Left ventricle myocardium inferior (tissue), 1 donor: Measurements from ENCODE around the gene FANCC. TPM values are rescaled to one million over a fixed set of nuclear protein-coding genes. Genes with fewer than 3 reads are reported as not detected.

Experiments used
- DNase-seq: peaks from one replicate; pipeline ENCODE4 v3.0.0-alpha.2; 2020
- H3K27ac ChIP-seq: fragments of 200-600 bp; replicated peaks from 2 replicates; pipeline ENCODE4 v1.8.0; 2021
- H3K27me3 ChIP-seq: fragments of 200-600 bp; 2 replicates; pipeline ENCODE4 v1.8.0; 2021; ENCODE audit warnings: low read depth
- H3K36me3 ChIP-seq: fragments of 200-600 bp; 2 replicates; pipeline ENCODE4 v1.8.0; 2021
- H3K4me1 ChIP-seq: fragments of 200-600 bp; 2 replicates; pipeline ENCODE4 v1.8.0; 2021
- H3K4me3 ChIP-seq: fragments of 200-600 bp; 2 replicates; pipeline ENCODE4 v1.8.0; 2021; ENCODE audit warnings: mild to moderate bottlenecking, moderate library complexity
- H3K9me3 ChIP-seq: fragments of 200-600 bp; replicated peaks from 2 replicates; pipeline ENCODE4 v1.8.0; 2021
- intact Hi-C: fragments of 100-400 bp; cut with micrococcal nuclease; formaldehyde crosslinking; loops from one replicate; pipeline ENCODE4 v1.11.0; 2022
- total RNA-seq: library from RNA; stranded (reverse); fragmentation: NEBNext Ultra II Directional; extraction: Animal tissue kit (Norgen Biotek cat#: 25700); gene quantifications from one replicate; pipeline ENCODE4 v1.2.1, GENCODE V29; 2021
- TF ChIP-seq, protein P1 (sequence below): fragments of 200-600 bp; IDR thresholded peaks from 2 replicates; pipeline ENCODE4 v1.8.0; 2021; ENCODE audit warnings: antibody characterized with exemption, mild to moderate bottlenecking, borderline replicate concordance
- donor health status: DM: no; HTN: yes; CAD: no; lungs with severe emphysema.

The FANCC gene
- total RNA-seq, 1 donor from 2014 or later = 4.1 TPM

- no peak overlapping the region for H3K27ac ChIP-seq
- H3K4me3 ChIP-seq = no peak overlapping the region
- TF ChIP-seq, protein P1, sequence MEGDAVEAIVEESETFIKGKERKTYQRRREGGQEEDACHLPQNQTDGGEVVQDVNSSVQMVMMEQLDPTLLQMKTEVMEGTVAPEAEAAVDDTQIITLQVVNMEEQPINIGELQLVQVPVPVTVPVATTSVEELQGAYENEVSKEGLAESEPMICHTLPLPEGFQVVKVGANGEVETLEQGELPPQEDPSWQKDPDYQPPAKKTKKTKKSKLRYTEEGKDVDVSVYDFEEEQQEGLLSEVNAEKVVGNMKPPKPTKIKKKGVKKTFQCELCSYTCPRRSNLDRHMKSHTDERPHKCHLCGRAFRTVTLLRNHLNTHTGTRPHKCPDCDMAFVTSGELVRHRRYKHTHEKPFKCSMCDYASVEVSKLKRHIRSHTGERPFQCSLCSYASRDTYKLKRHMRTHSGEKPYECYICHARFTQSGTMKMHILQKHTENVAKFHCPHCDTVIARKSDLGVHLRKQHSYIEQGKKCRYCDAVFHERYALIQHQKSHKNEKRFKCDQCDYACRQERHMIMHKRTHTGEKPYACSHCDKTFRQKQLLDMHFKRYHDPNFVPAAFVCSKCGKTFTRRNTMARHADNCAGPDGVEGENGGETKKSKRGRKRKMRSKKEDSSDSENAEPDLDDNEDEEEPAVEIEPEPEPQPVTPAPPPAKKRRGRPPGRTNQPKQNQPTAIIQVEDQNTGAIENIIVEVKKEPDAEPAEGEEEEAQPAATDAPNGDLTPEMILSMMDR = no peak
- no peak for DNase-seq
- H3K27me3 ChIP-seq = no peaks in the 10 kb centered on the region
- intact Hi-C loops = loop anchor here (5.0 kb wide), 1 partner anchor 1201 kb away; no protein-coding TSS in a partner anchor
- no peaks in the 10 kb centered on the region for H3K4me1 ChIP-seq
- no peaks in the 10 kb centered on the region for H3K36me3 ChIP-seq
- H3K9me3 ChIP-seq = no peaks in the 10 kb centered on the region
Observed at GRCh38 chr9:95150903-95151302, 166.6 kb downstream of the FANCC start.

- H3K27ac ChIP-seq = no peak overlapping the region
- no peak overlapping the region for H3K4me3 ChIP-seq
- no peak for DNase-seq
- no peaks in the 10 kb centered on the region for H3K36me3 ChIP-seq
- H3K4me1 ChIP-seq = no peaks in the 10 kb centered on the region
- TF ChIP-seq, protein P1 = no peak
- intact Hi-C loops = no loop called here
- no peaks in the 10 kb centered on the region for H3K9me3 ChIP-seq
- no peaks in the 10 kb centered on the region for H3K27me3 ChIP-seq
Observed at GRCh38 chr9:95148208-95148520, 169.3 kb downstream of the FANCC start.

GRCh38 chr9:95147452-95148207 lies 169.9 kb downstream of the FANCC start:
- H3K36me3 ChIP-seq = no peaks in the 10 kb centered on the region
- no peak overlapping the region for H3K4me3 ChIP-seq
- H3K27me3 ChIP-seq = no peaks in the 10 kb centered on the region
- no peak for DNase-seq
- no peaks in the 10 kb centered on the region for H3K4me1 ChIP-seq
- no peaks in the 10 kb centered on the region for H3K9me3 ChIP-seq
- TF ChIP-seq, protein P1 = no peak
- intact Hi-C loops = no loop called here
- no peak overlapping the region for H3K27ac ChIP-seq

- H3K27ac ChIP-seq = peak overlapping the region; percentile 29
- H3K27me3 ChIP-seq = no peaks in the 10 kb centered on the region
- no peak overlapping the region for H3K4me3 ChIP-seq
- TF ChIP-seq, protein P1 = no peak
- H3K9me3 ChIP-seq = no peaks in the 10 kb centered on the region
- peak; percentile 87 for DNase-seq
- H3K36me3 ChIP-seq = no peaks in the 10 kb centered on the region
- H3K4me1 ChIP-seq = no peaks in the 10 kb centered on the region
- intact Hi-C loops = no loop called here
Observed at GRCh38 chr9:95143591-95144561, 173.6 kb downstream of the FANCC start.

DNA sequence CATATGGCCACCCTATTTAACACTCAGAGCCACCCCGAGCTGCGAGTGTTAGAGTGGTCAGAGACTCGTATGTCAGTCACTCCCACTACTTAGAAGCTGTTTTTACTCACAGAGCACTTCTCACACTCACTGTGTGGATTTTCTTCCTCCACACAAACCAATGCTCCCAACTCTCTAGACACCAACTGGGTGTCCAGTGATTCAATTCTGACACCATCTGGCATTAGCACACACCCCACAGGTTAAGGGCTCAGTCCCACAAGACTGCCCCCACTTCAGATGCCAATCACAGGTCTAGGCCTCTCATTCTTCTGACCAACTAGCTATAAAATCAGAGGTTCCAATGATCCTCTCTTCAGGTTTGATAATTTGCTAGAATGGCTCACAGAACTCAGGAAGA lies 174.8 kb downstream of the FANCC start:
- TF ChIP-seq, protein P1 = no peak
- DNase-seq = no peak
- intact Hi-C loops = no loop called here
- no peak overlapping the region for H3K27ac ChIP-seq
- H3K36me3 ChIP-seq = no peaks in the 10 kb centered on the region
- H3K27me3 ChIP-seq = no peaks in the 10 kb centered on the region
- no peaks in the 10 kb centered on the region for H3K4me1 ChIP-seq
- H3K4me3 ChIP-seq = no peak overlapping the region
- no peaks in the 10 kb centered on the region for H3K9me3 ChIP-seq
